T follicular helper cell (primary cell): Measurements from ENCODE around the gene FNIP2.
"Not testable (repeated sequence)": the region's sequence is repeated elsewhere in the genome, so short reads cannot be mapped to it uniquely, and the experiment has no call there.

Experiments used
- DNase-seq: peaks from one replicate; pipeline ENCODE4 v3.0.0-alpha.2; 2020; ENCODE audit warnings: low read depth

Gene FNIP2

GRCh38 chr4:158793021-158793420, 24.2 kb downstream of the FNIP2 start:
- DNase-seq: no peak

GRCh38 chr4:158793430-158793829, 24.6 kb downstream of the FNIP2 start:
- DNase-seq: not testable (repeated sequence)

- DNase-seq: no peak
These were observed 27.7 kb downstream of the FNIP2 start for GRCh38 chr4:158796370-158797140.

- DNase-seq: no peak
These were observed 29.2 kb downstream of the FNIP2 start for GRCh38 chr4:158798062-158798461.

GRCh38 chr4:158799013-158799770, 30.4 kb downstream of the FNIP2 start:
- DNase-seq: no peak

GRCh38 chr4:158799856-158800255, 31.0 kb downstream of the FNIP2 start:
- DNase-seq: no peak

- DNase-seq: no peak
These were observed 32.2 kb downstream of the FNIP2 start for GRCh38 chr4:158801066-158801465.

GRCh38 chr4:158801677-158802076, 32.9 kb downstream of the FNIP2 start:
- no peak for DNase-seq

GRCh38 chr4:158802914-158803313, 34.1 kb downstream of the FNIP2 start:
- DNase-seq: no peak

- no peak for DNase-seq
These were observed 37.0 kb downstream of the FNIP2 start for GRCh38 chr4:158805635-158806471.

- DNase-seq: no peak
These were observed 38.9 kb downstream of the FNIP2 start for GRCh38 chr4:158807691-158808090.

- no peak for DNase-seq
These were observed 39.6 kb downstream of the FNIP2 start for GRCh38 chr4:158808399-158808798.

GRCh38 chr4:158809208-158809607, 40.4 kb downstream of the FNIP2 start:
- DNase-seq: not testable (repeated sequence)

GRCh38 chr4:158809611-158810486, 41.0 kb downstream of the FNIP2 start:
- DNase-seq: no peak

GRCh38 chr4:158810487-158811215, 41.8 kb downstream of the FNIP2 start:
- no peak for DNase-seq

- no peak for DNase-seq
These were observed 42.4 kb downstream of the FNIP2 start for GRCh38 chr4:158811216-158811540.

- DNase-seq: no peak
These were observed 42.9 kb downstream of the FNIP2 start for GRCh38 chr4:158811704-158812103.

GRCh38 chr4:158812133-158812532, 43.3 kb downstream of the FNIP2 start:
- no peak for DNase-seq

- DNase-seq: no peak
These were observed 43.7 kb downstream of the FNIP2 start for GRCh38 chr4:158812543-158812942.

GRCh38 chr4:158813113-158813512, 44.3 kb downstream of the FNIP2 start:
- no peak for DNase-seq

- no peak for DNase-seq
These were observed 45.4 kb downstream of the FNIP2 start for GRCh38 chr4:158814207-158814606.
